GM21367 (cell line): ENCODE results near the gene SUMF2.
"Not testable (repeated sequence)": the region's sequence is repeated elsewhere in the genome, so short reads cannot be mapped to it uniquely, and the experiment has no call there.

Experiments
- ATAC-seq: cut with Tn5 transposase; IDR thresholded peaks from one replicate; pipeline ENCODE4 v1.9.1; 2021; ENCODE audit not compliant: unreplicated experiment

SUMF2 gene

DNA sequence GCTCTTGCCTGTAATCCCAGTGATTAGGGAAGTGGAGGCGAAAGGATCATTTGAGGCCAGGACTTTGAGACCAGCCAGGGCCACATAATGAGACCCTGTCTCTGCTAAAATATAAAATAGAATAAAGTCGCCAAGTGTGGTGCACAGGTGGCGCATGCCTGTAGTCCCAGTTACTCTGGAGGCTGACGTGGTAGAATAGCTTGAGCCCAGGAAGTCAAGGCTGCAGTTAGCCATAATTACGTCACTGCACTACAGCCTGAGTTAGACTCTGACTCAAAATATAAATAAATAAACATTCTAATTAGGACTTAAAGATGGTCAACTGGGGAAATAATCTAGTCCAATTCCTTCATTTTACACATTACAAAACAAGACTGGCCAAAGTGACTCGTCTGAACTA lies 41.4 kb downstream of the SUMF2 start:
- no peak for ATAC-seq

DNA sequence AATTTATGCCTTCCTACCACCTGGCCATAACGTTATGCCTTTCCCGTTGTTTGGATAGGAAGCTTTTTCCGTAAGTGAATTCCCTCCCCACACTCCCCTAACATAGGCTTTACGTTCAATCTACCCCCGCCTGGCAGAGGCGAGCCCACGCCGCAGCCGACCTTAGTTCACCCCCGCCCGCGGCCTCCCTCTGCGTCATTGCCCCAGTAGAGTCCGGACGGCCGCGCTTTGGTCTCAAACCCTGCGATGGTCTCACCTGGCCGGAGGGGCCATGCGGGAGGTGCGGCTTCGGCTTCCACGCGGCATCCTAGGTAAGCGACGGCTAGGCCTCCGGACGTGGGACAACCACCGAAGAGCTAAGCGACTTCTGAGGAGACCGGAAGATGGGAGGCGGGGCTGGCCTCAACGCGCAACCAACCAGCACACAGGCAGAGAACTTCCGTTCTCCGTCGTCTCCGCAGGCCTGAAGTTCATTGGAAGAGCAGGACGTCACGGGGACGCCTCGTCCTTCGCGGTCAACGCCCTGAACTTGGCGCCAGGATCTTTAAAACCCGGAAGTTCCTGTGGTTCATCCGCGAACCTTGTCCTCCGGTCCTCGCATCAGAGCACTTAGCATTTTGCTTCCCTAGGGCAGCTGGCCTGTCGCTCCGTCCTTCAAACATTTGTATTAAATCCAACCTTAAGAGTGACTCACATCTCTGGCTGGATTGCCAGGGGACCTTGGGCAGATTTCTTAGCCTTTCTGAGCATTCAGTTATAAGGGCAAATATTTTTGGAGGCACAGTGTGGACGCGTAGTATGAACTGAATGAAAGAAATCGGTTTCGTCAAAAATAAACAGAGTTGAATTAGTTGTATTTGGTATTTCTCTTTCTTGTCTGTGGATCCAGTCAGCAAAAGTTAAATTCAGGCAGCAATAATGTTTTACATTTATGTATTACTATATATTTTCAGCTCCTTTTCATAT lies 42.3 kb downstream of the SUMF2 start, which contains the start of gene CHCHD2:
TSS of gene CHCHD2 (minus strand) at position 369 of the 966 bp plus-strand sequence. CDS start at position 306, 63 bp downstream.
- peak; percentile 99 for ATAC-seq

DNA sequence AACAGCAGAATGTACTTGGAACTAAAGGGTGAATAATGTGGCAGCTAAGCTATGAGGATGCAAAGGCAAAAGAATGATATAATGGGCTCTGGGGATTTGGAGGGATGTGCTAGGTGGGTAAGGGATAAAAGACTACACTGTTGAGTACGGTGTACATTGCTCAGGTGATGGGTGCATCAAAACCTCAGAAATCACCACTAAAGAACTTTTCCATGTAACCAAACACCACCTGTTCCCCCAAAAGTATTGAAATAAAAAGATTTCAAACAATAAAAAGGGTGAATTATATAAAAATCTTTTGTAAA lies 43.8 kb downstream of the SUMF2 start:
- ATAC-seq = no peak

DNA sequence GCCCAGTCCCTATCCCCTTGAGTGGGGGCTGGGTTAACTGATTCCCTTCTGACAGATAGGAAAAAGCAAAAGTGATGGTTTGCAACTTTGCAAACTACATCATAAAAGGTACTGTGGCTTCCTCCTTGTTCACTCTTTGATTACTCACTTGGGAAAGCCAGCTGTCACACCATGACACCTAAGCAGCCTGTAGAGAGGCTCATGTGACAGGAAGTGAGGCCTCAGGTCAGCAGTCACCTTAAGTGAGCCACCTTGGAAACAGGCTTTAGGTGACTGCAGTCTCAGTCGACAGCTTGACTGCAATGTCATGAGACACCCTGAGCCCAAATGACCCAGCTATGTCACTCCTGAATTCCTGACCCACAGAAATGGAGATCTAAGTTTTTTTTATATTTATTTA lies 46.5 kb downstream of the SUMF2 start:
- ATAC-seq = no peak

DNA sequence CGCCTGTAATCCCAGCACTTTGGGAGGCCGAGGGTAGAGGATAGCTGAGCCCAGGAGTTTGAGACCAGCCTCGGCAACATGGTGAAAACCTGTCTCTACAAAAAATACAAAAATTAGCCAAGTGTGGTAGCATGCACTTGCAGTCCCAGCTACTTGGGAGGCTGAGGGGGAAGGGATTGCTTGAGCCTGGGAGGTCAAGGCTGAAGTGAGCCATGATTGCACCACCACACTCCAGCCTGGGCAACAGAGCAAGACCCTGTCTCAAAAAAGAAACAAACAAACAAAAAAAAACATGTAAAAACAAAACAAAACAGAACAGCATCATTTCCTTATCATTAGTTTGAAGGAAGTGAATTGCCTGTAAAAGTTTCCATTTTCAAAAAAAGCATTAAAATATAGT lies 48.2 kb downstream of the SUMF2 start:
- ATAC-seq = not testable (repeated sequence)

DNA sequence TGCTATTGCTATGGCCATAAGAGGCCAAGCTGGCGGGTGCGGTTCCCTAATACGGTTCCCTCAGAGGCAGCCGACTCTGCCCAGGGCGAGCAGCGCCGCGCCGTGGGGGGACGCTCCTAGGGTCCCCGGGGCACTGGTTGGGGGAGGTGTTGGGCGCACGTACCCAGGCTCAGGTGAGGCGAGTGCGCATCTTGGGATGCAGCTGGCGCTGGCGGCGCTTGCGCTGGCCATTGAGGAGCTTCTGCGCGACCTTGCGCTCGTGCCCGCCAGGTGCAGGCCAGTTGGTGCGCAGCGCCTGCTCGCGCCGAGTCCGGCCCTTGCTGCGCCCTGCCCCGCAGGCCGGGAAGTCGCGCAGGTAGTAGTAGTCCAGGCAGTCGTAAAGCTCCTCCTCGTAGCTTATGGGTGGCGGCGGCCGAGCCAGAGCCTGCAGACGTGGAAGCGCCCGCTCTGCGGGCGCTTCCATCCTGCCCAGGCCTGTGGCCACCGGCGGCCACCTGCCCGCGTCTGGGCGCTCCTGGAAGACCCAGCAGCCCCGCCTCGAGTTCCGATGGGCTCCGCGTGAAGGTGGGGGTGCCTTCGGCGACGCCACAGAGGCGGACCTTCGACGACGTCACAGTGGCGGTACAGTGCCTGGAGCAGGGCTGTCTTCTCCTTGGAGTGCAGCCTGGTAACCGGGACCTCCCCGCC lies 51.9 kb downstream of the SUMF2 start, which contains the start of gene NUPR2:
TSS of gene NUPR2 (minus strand) at position 566 of the 687 bp plus-strand sequence. CDS start at position 463, 103 bp downstream.
- no peak for ATAC-seq

DNA sequence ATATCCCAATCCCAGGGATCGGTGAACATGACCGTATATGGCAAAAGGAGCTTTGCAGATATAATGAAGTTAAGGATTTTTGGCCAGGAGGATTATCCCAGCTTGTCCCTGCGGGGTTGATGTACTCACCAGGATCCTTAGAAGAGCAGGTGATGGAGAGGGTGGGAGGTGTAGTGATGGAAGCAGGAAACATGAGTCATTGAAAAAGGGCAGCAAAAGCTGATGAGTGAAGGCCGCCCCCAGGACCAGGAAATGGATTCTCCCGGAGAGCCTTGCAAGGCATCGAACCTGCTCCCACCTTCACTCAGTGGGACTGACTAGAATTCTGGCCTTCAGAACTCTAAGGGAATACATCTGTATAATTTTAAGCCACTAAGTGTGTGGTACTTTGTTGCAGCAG lies 57.4 kb downstream of the SUMF2 start:
- no peak for ATAC-seq

DNA sequence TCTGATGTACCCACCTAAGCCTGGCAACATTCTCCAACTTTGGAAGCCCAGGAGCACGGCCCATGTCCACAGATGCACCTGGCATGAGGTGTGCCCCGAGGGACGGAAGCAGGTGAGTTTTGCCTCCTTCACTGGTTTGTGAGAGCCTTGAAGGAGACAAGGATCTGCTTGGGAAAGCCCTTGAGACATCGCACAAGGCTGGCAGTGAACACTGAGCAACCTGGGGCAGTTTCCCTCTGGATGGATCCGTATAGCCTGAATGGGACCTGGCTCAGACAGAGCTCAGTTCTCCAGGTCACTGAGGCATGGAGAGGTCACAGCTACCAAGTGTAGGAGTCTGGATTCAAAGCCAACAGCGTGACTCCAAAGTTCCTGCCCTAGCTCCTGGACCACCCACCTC lies 60.9 kb downstream of the SUMF2 start:
- ATAC-seq = no peak

DNA sequence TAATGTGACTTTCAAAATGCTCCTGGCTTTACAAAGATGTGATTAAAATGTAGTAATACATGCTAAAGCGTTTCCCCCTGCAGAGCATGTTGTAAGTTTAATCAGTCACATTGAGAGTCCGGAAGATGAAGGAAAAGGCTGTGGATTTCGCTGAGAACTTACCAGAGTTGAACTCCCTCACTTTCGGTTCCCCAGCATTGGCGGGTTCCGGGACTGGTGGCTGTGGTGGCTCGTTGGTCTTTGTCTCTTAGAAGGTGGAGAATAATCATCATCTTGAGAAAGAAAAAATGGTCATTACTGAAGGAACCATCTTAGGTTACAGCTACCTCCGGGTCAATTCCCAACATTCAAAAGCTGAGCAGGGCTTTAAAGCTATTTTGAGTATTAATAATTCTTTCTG lies 61.7 kb downstream of the SUMF2 start:
- ATAC-seq = no peak

DNA sequence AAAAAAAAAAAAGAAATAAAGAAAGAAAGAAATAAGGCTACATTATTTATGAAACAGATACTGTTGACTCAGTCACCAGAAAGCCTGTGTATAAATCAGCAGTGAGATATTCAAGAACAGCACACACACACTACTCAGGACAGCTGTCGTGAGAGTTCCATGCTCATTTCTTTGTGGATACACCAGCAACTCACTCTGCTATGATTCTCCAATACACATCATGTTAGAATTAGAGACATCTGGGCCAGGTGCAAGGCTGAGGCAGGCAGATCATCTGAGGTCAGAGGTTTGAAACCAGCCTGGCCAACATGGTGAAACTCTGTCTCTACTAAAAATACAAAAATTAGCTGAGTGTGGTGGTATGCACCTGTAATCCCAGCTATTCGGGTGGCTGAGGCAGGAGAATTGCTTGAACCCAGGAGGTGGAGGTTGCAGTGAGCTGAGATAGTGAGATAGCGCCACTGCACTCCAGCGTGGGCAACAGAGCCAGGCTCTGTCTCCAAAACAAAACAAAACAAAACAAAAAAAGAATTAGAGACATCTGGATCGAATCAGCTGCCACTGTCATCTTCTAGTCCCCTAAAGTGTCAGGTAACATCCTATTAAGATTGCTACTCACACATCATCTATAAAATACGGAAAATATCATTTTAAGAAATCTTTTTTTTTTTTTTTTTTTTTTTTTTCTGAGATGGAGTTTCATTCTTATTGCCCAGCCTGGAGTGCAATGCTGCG lies 63.3 kb downstream of the SUMF2 start:
- ATAC-seq = no peak
